GM18526 (cell line): ENCODE results near the gene SGPP2.

Source experiments
- POLR2A ChIP-seq: IDR thresholded peaks from 3 replicates; pipeline ENCODE4 v1.6.1; 2011; ENCODE audit not compliant: insufficient read length; ENCODE audit errors: extremely low read depth

SGPP2 gene, protein sequence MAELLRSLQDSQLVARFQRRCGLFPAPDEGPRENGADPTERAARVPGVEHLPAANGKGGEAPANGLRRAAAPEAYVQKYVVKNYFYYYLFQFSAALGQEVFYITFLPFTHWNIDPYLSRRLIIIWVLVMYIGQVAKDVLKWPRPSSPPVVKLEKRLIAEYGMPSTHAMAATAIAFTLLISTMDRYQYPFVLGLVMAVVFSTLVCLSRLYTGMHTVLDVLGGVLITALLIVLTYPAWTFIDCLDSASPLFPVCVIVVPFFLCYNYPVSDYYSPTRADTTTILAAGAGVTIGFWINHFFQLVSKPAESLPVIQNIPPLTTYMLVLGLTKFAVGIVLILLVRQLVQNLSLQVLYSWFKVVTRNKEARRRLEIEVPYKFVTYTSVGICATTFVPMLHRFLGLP

DNA sequence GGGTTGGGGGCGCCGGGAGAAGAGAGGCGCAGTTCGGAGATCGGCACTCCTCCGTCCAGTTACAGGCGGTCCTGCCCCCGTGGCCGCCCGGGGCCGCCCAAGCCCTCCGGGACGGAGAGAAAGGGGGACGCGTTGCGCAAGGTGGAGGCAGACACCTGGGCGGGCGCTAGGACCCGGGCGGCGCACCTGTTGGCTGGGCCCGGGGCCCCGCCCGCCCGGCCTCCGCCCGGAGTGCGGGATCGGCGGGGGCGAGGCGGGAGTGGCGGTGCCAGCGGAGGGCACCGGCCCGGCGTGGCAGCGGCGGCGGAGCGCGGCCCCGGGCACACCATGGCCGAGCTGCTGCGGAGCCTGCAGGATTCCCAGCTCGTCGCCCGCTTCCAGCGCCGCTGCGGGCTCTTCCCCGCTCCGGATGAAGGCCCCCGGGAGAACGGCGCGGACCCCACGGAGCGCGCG lies at the start of gene SGPP2:
SGPP2 (plus strand) TSS at position 268 of the 453 bp plus-strand sequence; CDS start at position 328, 60 bp downstream.
- TF ChIP-seq POLR2A, result peak; percentile 56

DNA sequence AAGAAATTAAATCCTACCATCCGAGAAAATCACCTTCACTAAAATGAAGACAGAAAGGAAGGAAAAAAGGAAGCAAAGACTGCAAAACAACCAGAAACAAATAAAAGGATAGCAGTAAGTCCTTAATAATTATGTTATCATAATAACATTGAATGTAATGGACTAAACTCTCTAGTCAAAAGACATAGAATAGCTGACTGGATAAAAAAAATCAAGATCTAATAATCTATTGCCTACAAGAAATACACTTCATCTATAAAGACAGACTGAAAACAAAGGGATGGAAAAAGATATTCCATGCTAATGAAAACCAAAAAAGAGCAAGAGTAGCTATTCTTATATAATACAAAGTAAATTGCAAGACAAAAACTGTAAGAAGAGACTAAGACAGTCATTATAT lies 48.5 kb upstream of the SGPP2 start:
- TF ChIP-seq POLR2A, result no peak

DNA sequence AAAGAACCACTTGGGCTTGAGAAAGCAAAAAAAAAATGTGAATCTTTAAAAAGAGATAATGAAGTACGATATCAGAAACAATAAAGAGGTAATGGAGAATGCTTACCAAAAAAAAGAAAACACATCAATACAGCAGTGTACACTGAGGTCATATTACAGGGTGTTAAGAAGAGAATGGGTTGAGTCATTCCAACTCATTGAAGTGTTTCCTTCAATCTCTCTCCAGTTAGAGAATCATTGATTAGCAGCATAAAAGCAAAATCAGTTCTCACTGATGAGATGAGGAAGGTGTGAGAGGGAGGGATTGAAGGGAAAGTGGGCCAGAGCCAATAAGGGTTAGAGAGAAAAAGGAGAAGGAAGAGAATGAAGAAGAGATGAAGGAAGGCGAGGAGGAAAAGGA lies 43.9 kb upstream of the SGPP2 start:
- no peak for TF ChIP-seq POLR2A

DNA sequence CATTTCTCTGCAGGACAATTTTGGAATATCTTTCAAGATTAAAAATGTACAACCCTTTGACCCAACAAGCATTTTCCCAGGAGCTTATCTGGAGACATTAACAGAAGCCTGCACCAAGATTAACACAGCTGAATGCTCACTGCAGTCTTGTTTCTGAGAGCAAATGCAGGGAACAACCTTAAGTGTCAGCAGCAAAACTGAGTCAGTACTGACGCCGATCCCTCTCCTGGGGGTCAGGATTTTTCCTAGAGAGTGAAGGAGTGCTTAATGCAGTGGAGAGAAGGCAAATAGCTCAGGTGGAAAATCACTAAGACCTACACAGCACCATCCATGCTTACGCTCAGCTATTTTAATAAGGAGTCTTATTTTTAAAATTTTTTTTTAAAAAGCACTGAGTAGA lies 42.8 kb upstream of the SGPP2 start:
- no peak for TF ChIP-seq POLR2A

DNA sequence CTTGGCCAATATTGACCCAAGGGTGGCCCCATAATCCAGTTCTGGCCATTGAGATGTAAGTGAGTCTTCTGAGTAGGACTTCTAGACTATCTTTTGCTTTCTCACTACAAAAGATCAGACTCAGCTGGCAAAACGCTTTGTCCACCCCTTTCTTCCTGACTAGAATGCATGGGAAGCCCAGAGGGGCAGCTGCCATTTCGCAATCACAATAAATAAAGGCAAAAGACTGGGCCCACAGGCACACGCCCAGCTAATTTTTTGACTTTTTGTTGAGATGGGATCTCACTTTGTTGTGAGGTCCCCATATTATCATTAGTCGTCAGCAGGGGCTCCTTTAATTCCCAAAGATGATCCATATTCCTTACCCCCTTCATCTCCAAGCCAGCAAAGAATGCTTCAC lies 41.1 kb upstream of the SGPP2 start:
- TF ChIP-seq POLR2A, result no peak

DNA sequence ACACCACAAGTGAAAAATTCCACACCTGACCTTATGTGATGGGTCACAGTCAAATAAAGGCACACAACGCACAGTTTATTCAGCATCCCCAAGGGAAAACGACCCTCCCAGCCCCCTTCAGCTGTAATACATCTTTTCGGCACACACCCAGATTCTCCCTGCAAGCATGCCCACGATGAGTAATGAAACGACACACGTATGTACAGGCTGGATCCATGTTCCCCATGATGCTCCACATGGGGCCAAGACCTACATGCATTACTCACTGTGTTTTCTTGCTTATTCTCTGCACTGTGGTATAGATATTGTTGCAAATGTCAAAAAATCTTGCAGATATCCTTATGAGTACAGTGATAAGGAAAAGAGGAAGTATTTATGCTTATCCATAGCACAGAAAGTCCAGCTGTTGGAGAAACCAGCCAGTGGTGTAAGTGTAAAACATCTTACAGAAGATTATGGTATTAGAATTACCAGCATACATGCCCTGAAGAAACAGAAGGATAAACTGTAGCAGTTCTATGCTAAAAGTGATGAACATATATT lies 32.5 kb upstream of the SGPP2 start:
- TF ChIP-seq POLR2A, result no peak

DNA sequence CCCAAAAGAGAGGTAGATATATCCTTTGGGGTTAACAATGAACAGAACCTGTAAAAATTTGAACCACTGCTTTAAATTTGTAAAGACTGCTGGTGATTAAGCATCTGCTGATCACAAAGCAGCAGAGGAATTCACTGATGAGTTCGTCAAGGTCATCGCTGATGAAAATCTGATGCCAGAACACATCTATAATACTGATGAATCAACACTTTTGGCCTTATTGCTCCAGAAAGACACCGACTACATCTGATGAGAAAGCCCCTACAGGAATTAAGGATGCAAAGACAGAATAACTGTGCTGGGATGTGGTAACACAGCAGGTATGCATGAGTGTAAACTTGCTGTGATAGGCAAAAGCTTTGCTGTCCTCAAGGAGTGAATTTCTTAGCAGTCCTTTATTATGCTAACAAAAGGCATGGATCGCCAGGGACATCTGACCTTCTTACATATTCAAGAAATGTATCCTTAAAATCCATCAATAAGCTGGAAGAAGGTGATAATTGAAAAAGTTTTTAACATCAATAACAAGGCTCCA lies 30.5 kb upstream of the SGPP2 start:
- TF ChIP-seq POLR2A, result no peak

DNA sequence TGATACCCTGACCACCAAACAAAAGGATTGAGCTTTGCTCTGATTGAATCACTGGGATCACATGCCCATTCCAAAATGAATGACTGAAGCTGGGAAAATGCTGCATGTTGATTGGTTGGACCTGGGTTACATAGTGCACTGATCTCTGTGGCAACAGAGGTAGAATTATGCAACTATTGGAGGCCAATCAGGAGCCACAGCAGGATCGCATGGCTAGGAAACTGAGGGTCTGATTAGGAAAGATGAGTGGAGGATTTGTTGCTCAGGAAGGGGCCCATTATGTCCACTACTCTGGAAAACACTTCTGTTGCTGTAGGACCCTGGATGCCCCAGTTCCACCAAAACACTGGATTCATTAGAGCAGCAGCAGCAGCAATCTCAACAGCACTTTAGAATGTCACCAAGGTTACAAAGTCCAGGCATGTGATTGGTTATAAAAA lies 25.9 kb upstream of the SGPP2 start:
- no peak for TF ChIP-seq POLR2A

DNA sequence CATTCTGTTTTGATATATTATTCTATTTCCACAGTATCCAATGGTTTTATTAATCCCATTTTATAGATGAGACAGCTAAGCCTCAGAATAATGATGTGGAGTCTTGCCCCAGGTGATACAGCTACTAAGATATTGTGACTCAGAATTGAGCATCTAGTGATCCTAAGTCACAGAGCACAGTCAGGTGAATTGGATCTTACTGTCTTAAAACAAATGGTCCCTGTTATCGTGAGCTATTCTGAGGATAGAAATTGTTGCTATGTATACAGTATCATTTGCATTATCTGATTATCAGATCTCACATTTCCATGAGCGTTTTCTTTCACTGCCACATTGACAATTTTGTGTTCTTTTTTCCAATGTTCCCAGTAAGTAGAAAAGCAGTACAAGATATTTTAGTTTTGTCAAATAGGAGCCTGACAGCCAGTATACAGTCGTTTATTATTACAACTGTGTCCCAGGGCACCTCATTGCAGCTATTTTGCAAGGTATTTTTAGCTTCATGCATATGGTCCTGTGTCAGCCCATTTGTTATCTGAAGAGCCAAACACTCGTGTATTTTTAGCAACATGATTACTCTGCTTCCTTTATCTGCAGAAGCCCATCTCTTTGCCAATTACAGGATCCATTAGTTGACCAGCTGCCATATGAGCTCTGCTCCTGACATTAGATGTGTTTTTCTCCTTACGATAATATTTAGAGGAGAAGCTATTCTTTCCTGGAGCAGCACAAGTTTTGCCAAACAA lies 25.1 kb upstream of the SGPP2 start:
- no peak for TF ChIP-seq POLR2A

DNA sequence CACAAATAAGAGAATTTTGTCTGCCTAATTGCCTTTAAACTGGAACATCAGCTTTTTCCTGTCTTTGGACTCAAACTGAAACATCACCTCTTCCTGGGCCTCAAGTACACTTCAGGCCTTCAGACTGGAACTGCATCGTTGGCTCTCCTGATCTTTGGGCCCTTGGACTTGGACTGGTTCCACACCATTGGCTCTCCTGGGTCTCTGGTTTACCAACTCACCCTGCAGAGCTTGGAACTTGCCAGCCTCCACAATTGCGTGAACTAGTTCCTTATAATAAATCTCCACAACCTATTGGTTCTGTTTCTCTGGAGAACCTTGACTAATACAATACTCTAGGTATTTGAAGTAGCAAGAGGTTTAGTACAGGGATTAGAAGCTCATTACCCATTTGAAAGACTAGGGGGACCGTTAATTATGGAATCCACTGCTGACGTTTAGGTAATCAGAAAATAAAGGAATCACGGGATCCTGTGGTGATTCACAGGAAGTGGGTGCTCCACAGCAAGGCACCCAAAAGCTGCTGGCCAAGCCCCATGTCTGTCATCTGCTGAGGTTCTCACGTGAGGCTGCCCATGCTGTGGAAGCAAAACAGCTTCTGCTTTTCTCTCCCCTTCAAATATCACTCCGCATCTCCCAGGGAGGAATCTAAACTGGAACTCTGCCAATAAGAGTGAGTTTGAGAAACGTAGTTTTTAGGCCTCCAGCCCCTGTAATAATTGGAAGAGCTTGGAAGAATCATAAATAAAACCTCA lies 20.0 kb upstream of the SGPP2 start:
- no peak for TF ChIP-seq POLR2A

DNA sequence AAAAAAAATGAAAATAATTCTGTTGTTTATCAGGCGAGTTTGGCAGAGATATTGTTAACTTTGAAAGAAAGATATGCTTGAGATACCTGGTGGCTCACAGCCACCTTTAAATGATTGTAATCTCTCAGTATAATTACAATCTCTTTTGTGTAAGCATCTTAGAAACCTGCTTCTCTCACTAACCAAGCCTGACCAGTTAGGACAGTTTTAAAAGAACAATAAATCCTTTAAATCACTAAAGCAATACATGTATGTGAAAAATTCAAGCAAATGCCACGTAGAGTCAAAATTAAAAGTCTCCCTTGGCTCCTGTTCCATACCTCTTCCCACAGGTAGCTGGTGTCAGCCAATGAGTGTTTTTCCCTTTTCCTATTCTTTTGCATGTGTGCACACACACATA lies 15.7 kb upstream of the SGPP2 start:
- TF ChIP-seq POLR2A, result no peak

DNA sequence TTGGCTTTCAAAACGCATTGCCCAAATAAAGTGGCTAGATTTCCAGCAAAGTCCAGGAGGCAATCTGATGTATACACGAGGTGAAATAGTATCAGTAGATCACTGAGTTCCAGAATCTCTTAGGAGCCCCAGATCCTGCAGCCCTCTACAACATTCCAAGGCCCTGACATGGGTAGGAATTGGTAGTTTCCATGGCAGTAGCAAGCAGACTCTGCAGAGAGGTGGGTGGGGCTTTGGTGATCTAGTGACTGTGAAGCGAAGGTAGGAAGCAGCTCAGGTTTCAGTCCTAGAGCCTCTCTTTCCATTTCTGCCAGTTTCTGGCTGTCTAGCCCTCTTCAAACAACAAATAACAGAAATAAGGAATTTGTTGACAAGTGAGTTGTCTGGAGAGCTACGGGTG lies 13.8 kb upstream of the SGPP2 start:
- TF ChIP-seq POLR2A, result no peak

DNA sequence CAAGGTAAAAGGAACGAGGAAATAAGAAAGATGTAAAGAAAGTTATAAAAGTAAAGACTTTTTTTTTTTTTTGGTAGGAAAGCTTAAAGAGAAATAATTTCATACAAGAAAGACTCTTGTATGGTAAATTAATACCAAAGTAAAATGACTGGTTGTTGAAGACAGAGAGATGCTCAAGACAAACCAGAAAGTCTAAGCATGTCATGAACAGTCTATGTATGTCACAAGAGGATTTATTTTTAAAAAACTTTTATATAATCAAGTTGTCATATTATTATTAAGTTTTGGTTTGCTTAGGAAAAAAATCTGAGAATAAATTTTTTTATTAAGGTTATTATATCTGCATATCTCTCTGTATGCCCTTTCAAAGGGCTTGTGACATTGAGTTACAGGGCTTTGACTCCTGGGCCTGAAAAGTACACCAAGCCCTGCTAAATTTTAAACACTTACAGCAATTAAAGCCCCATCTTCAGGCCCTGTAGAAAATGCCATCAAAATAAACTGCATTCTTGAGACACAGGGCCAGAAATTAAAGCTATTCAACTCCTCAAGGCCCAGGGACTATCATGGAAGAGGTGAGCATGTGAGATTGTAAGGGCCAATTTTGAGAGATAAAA lies 10.9 kb upstream of the SGPP2 start:
- TF ChIP-seq POLR2A, result no peak

DNA sequence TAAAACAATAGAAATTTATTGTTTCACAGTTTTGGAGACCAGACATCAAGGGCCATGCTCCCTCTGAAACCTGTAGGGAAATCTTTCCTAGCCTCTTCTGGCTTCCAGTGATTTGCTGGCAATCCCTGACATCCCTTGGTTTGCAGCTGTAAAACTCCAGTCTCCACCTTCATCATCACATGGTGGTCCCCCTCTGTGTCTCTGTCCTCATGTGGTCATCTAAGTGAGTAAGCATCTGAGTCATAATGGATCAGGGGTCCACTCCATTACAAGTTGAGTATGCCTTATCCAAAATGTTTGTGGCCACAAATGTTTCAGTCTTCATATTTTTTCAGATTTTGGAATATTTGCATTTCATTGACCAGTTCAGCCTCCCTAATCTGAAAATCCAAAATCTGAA lies 5.6 kb upstream of the SGPP2 start:
- no peak for TF ChIP-seq POLR2A

DNA sequence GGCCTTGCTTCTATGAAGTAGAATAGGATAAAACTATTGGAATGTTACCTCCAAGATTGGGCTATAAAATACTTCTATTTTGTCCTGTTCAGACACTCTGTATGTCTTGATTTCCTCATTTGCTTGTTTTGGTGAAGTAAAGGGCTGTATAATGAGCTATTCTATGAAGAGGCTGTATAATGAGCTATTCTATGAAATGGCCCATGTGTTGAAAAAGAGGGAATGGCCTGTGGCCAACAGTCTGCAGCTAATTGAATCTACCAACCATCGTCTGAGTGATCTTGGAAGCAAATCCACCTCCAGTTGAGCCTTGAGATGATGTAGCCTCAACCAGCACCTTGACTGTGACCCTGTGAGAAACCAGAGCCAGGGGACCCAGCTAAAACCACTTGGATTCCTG lies 3.8 kb upstream of the SGPP2 start:
- TF ChIP-seq POLR2A, result no peak

DNA sequence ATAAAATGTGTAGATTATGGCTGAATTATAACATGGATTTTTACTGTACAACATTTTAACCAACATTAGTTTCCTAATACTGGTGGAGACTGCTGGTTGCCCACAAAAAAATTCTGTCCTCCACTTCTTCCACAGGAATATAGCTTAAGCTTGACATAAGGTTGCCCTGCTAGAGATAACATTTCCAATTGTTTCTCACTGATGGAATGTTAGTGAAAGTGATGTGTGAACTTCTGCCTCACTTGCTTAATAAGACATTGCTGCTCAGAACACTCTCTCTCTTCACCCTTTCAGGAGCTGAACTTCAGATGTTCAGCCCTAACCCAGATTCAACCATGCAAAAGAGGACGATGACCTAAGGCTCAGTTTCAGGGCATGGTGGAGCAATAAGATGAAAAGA lies 2.7 kb upstream of the SGPP2 start:
- no peak for TF ChIP-seq POLR2A
